VCaP (cell line): ENCODE data around the gene HOXB8.

Source experiments
- H3K27ac ChIP-seq: fragments of 450-650 bp; 2 replicates; pipeline ENCODE4 v1.5.1; 2017
- TF ChIP-seq, protein P1 (sequence below): fragments of 450-650 bp; conservative IDR thresholded peaks from 2 replicates; pipeline ENCODE4 v1.5.1; 2017; ENCODE audit warnings: mild to moderate bottlenecking, moderate library complexity

HOXB8 gene

DNA sequence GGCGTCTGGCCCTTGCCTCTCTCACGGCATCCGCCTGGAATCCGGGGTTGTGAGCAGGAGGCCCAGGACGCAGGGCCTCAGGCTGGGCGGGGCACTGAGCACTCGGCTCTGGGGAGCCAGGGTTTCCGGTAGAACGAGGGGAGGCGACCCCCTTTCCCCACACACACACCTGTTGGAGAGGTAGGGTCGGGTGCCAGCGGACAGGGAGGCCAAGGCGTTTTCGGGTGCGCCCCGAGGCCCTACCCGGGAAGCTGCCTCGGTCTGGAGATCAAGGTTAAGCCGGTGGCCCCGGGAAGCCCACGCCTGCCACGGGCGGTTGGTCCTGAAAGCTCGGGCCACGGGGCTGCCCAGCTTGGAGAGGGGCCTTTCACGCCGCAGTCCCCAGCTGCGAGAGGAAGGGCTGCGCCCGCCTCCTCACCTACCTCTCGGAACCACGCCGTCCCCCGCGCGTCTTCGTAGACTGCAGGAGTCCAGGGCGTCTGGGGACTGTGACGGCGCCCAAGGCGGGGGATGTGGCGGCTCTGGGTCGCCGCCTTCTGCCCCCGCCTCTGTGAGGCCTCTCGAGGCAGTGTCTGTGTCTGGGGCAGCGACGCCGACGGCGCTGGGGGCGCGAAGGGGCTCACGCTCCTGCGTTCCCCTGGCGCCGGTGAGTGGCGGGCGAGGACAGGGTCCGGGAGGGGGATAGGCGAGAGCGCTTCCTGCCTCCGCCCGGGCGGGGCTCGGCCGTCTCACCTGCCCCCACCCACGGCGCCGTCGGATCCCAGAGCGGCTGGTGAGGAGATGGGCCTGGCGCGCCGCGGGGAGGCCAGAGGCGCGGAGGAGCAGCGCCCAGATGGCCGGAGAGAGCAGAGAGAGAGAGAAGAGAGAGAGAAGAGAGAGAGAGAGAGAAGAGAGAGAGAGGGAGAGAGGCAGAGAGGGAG is 31.4 kb upstream of the HOXB8 start:
- TF ChIP-seq, protein P1, sequence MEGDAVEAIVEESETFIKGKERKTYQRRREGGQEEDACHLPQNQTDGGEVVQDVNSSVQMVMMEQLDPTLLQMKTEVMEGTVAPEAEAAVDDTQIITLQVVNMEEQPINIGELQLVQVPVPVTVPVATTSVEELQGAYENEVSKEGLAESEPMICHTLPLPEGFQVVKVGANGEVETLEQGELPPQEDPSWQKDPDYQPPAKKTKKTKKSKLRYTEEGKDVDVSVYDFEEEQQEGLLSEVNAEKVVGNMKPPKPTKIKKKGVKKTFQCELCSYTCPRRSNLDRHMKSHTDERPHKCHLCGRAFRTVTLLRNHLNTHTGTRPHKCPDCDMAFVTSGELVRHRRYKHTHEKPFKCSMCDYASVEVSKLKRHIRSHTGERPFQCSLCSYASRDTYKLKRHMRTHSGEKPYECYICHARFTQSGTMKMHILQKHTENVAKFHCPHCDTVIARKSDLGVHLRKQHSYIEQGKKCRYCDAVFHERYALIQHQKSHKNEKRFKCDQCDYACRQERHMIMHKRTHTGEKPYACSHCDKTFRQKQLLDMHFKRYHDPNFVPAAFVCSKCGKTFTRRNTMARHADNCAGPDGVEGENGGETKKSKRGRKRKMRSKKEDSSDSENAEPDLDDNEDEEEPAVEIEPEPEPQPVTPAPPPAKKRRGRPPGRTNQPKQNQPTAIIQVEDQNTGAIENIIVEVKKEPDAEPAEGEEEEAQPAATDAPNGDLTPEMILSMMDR: no peak
- H3K27ac ChIP-seq: no peak overlapping the region

DNA sequence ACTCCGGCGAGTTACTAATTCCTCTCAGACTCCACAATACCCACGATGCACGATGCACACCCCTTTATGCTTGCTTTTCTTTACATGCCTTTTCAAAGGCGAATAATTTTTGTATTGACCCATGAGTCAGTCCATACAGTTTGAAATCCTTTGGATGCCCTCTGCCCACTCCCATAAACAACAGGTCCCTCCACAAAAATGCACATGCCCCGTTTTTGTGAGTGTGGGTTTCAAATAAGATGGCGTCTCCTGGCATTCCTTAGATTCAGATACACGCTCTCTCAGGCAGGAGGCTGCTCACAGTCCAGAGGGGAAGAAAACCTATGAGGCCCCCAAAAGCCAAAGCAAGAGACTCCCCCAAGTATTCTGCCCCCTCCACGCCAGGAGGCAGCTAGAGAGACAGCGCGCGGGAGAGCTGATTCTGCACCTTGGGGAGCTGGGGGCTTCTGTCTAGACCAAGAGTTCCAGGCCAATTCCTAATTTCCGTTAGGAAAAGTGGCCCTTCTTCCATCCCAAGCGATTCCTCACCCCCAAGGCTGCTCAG is 30.6 kb upstream of the HOXB8 start:
- no peak overlapping the region for H3K27ac ChIP-seq
- TF ChIP-seq, protein P1: no peak

DNA sequence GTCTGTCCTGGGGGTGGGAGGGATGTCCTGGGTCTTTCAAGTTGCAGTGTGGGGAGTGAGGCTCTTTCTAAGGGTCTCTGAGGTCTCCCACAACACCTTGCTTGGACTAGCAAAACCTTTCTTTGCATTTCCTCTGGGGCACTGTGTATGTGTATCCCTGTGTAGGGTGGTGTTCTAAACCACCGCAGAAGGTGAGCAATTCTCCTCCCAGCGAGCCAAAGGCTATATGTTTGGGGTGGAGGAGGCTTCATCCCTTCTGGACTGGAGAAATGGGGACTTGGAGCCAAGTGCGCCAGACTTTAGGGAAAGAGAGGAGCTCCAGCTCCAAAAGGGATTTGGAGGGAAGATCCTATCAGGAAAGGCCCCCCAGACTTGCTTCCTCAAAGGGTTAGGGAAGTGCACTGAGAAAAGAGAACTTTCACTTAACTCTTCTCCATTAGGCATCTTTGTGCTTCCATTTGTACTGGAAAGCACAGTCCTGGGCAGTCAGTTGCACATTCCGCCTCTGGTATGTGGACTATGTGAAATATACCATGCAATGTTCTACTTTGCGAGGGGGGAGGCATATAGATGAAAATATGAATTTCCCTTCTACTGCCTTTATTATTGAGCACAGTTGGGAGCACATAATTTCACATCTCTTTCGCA is 29.9 kb upstream of the HOXB8 start:
- no peak overlapping the region for H3K27ac ChIP-seq

DNA sequence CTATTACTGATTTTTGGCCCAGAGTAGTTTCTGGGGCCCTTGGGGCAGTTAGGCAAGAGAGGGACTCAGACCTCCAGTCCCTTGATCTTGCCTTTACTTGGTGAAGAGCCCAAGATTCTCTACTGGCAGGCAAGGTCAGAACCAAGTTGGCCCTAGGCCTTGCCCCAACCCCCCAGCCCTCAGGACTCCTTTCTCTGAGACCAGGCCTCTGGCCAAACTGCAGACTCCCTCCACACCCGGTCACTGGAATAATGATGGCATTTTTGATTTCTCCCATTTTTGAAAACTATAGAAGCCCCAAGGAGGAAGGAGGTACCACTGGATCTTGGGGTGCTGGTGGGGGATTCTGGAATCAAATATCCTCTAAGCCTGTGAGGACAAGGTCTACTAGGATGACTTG is 29.1 kb upstream of the HOXB8 start:
- TF ChIP-seq, protein P1: no peak
- H3K27ac ChIP-seq: no peak overlapping the region

More for the DNA sequence above, 29.9 kb upstream of the HOXB8 start:
- TF ChIP-seq, protein P1: no peak

DNA sequence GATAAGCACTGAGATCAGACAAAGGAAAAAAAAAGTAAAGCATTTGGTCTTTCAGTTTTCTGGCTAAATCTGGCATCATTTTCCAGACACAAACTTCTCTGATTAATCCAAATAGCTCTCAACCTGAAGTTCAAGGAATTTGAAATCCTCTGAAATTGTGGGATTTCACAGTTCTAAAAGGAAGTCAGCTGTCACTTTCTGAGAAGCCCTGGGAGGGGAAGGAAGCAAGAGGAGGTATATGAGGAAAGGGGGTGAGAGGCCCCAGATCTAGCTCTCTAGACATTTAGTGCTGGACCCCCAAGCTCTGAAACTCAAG is 28.6 kb upstream of the HOXB8 start:
- TF ChIP-seq, protein P1: no peak
- H3K27ac ChIP-seq: no peak overlapping the region

DNA sequence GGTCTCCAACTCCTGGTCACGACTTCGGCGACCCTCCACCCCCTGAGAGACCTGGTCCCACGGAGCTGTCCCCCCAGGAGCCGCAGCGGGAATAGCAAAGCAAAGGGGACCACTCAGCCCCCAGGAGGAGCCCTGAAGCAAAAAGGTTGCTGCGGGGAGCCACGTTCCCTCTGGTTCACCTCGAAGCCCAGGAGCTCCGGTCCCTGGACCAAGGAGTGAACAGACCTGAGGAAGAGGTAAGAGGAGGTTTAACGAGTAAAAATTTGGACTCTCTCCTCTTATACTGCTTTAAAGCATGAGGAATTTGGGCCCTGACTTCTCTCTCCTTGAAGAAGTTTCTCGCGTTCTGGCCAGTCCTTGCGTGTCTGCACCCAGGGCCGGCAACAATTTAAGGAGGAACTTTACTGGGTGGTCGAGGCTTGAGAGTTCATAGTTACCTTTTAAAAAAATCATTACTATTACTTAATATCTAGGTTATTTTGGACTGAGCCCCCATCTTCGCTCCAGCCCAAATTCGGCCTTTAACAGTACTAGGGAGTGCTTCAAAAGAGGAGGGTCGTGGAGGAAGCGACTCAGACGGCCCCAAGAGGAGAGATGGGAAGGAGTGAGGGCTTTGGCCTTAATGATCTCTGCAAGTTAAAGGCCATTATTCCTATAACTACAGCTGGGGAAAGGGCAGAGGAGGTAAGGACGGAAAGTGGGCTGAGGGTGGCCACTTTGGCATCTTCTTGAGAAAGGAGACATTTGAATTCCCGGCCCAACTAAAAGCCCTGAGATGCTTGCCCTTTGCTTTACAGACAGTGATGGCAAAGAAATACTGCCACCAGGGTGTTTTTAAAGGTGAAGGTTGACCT is 28.0 kb upstream of the HOXB8 start:
- no peak overlapping the region for H3K27ac ChIP-seq
- TF ChIP-seq, protein P1: no peak
